Measurements from ENCODE around the gene SPAG16.

Gene SPAG16

GRCh38 chr2:214196260-214196659 lies 912.0 kb downstream of the SPAG16 start:
- no peak for DNase-seq

- DNase-seq, result no peak
Observed at GRCh38 chr2:214201892-214202291, 917.6 kb downstream of the SPAG16 start.

GRCh38 chr2:214203214-214203613 lies 919.0 kb downstream of the SPAG16 start:
- DNase-seq, result no peak

- no peak for DNase-seq
Observed at GRCh38 chr2:214203744-214204289, 919.6 kb downstream of the SPAG16 start.

GRCh38 chr2:214215107-214215506 lies 930.8 kb downstream of the SPAG16 start:
- DNase-seq, result no peak

GRCh38 chr2:214217136-214217535 lies 932.9 kb downstream of the SPAG16 start:
- DNase-seq, result no peak

- DNase-seq, result no peak
Observed at GRCh38 chr2:214217599-214217998, 933.3 kb downstream of the SPAG16 start.

- no peak for DNase-seq
Observed at GRCh38 chr2:214220251-214220650, 936.0 kb downstream of the SPAG16 start.

- no peak for DNase-seq
Observed at GRCh38 chr2:214226061-214226460, 941.8 kb downstream of the SPAG16 start.

GRCh38 chr2:214232271-214232670 lies 948.0 kb downstream of the SPAG16 start:
- no peak for DNase-seq

- no peak for DNase-seq
Observed at GRCh38 chr2:214233164-214233563, 948.9 kb downstream of the SPAG16 start.

- no peak for DNase-seq
Observed at GRCh38 chr2:214242797-214243196, 958.5 kb downstream of the SPAG16 start.

GRCh38 chr2:214244847-214245246 lies 960.6 kb downstream of the SPAG16 start:
- no peak for DNase-seq

- DNase-seq, result no peak
Observed at GRCh38 chr2:214246417-214246816, 962.2 kb downstream of the SPAG16 start.

- no peak for DNase-seq
Observed at GRCh38 chr2:214247531-214247930, 963.3 kb downstream of the SPAG16 start.

GRCh38 chr2:214255046-214255445 lies 970.8 kb downstream of the SPAG16 start:
- DNase-seq, result no peak

GRCh38 chr2:214261683-214262082 lies 977.4 kb downstream of the SPAG16 start:
- no peak for DNase-seq

GRCh38 chr2:214264171-214264570 lies 979.9 kb downstream of the SPAG16 start:
- DNase-seq, result no peak

- no peak for DNase-seq
Observed at GRCh38 chr2:214265991-214266489, 981.8 kb downstream of the SPAG16 start.

GRCh38 chr2:214277880-214278279 lies 993.6 kb downstream of the SPAG16 start:
- DNase-seq, result no peak

GRCh38 chr2:214286011-214286410 lies 1001.7 kb downstream of the SPAG16 start:
- no peak for DNase-seq

GRCh38 chr2:214293593-214293992 lies 1009.3 kb downstream of the SPAG16 start:
- DNase-seq, result no peak

GRCh38 chr2:214294426-214294825 lies 1010.2 kb downstream of the SPAG16 start:
- no peak for DNase-seq

- no peak for DNase-seq
Observed at GRCh38 chr2:214297423-214297822, 1013.2 kb downstream of the SPAG16 start.

GRCh38 chr2:214310319-214310718 lies 1026.1 kb downstream of the SPAG16 start:
- DNase-seq, result no peak

All from CD4-positive, alpha-beta T cell treated with Interleukin-15 for 1 hour (primary cell).